ENCODE results near the gene TMEM179. TPM values are rescaled to one million over a fixed set of nuclear protein-coding genes. Genes with fewer than 3 reads are reported as not detected.

The TMEM179 gene
- total RNA-seq, 1 donor from 2014 or later = 1.0 TPM

DNA sequence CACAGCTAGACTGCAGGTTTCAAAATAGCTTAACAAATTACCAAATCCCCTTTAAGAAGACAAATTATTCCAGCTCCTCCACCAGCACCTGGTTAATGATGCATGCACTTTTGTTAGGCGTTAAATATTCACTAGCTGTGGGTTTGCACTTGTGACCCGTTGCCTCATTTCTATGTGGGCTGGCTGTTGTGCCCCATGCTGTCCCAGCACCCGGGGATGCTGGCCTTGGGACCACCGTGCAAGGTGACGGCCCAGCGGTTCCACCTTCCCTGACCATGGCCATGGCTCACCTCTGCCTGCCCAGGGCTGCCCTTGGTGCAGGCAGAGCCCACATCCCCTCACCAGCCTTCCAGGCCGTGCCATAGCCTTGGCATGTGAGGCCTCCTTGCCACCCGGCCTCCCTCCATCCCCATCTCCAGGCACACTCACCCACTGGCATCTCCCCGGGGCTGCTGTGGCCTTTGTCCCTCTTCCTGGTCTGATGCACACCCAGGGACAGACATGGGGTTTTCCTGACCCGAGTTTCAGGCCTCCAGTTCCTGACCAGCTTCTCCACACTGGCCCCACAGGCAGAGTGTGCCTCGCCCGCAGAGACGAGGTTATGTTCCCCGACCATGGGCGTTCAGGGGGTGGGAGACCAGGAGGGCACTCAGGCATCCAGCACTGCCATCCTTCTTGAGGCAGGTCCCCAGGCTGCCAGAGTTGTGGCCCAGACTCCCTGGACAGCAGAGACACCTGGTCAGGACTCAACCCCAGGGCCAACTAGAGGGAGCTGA is 45.4 kb downstream of the TMEM179 start:
- no peaks in the 10 kb centered on the region for H3K36me3 ChIP-seq (ENCODE audit: control insufficient read depth in 3 of 3, insufficient read depth in 3 of 3, low read length in 3 of 3)
- no peak overlapping the region for H3K4me3 ChIP-seq (ENCODE audit: low read length in 3 of 3)
- no peaks in the 10 kb centered on the region for H3K9me3 ChIP-seq (ENCODE audit: control insufficient read depth in 3 of 3, low read length in 3 of 3)
- no peak overlapping the region for H3K9ac ChIP-seq (ENCODE audit: low read depth in 1 of 3, low read length in 3 of 3)
- H3K27me3 ChIP-seq (ENCODE audit: control insufficient read depth in 3 of 3, insufficient read depth in 3 of 3, low read length in 3 of 3) = peaks cover 13 to 48% (median 43%) of the 10 kb centered on the region in 3 donors
- peaks cover 0 to 7% (median 6%) of the 10 kb centered on the region in 3 donors for H3K4me1 ChIP-seq (ENCODE audit: control insufficient read depth in 3 of 3, insufficient read depth in 3 of 3, low read length in 3 of 3)
- H3K27ac ChIP-seq (ENCODE audit: low read depth, low read length) = no peak overlapping the region

GRCh38 chr14:104558231-104559027 is 46.1 kb downstream of the TMEM179 start:
- H3K4me3 ChIP-seq (ENCODE audit: low read length in 3 of 3) = no peak overlapping the region
- no peaks in the 10 kb centered on the region for H3K36me3 ChIP-seq (ENCODE audit: control insufficient read depth in 3 of 3, insufficient read depth in 3 of 3, low read length in 3 of 3)
- H3K9ac ChIP-seq (ENCODE audit: low read depth in 1 of 3, low read length in 3 of 3) = no peak overlapping the region
- H3K4me1 ChIP-seq (ENCODE audit: control insufficient read depth in 3 of 3, insufficient read depth in 3 of 3, low read length in 3 of 3) = peaks cover 0 to 1% (median under 1%) of the 10 kb centered on the region in 3 donors
- no peaks in the 10 kb centered on the region for H3K9me3 ChIP-seq (ENCODE audit: control insufficient read depth in 3 of 3, low read length in 3 of 3)
- H3K27me3 ChIP-seq (ENCODE audit: control insufficient read depth in 3 of 3, insufficient read depth in 3 of 3, low read length in 3 of 3) = peaks cover 10 to 51% (median 44%) of the 10 kb centered on the region in 3 donors
- H3K27ac ChIP-seq (ENCODE audit: low read depth, low read length) = no peak overlapping the region

DNA sequence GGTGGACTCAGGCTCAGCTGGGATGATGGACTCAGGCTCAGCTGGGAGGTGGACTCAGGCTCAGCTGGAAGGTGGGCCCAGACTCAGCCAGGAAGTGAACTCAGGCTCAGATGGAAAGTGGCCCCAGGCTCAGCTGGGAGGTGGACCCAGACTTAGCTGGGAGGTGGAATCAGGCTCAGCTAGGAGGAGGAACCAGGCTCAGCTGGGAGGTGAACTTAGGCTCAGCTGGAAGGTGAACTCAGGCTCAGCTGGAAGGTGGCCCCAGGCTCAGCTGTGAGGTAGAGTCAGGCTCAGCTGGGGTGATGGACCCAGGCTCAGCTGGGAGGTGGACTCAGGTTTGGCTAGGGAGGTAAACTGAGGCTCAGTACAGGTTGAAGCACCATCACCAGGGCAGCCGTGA is 46.8 kb downstream of the TMEM179 start:
- no peaks in the 10 kb centered on the region for H3K9me3 ChIP-seq (ENCODE audit: control insufficient read depth in 3 of 3, low read length in 3 of 3)
- no peaks in the 10 kb centered on the region for H3K4me1 ChIP-seq (ENCODE audit: control insufficient read depth in 3 of 3, insufficient read depth in 3 of 3, low read length in 3 of 3)
- no peak overlapping the region for H3K9ac ChIP-seq (ENCODE audit: low read depth in 1 of 3, low read length in 3 of 3)
- H3K4me3 ChIP-seq (ENCODE audit: low read length in 3 of 3) = no peak overlapping the region
- no peak overlapping the region for H3K27ac ChIP-seq (ENCODE audit: low read depth, low read length)
- no peaks in the 10 kb centered on the region for H3K36me3 ChIP-seq (ENCODE audit: control insufficient read depth in 3 of 3, insufficient read depth in 3 of 3, low read length in 3 of 3)
- peaks cover 15 to 53% (median 46%) of the 10 kb centered on the region in 3 donors for H3K27me3 ChIP-seq (ENCODE audit: control insufficient read depth in 3 of 3, insufficient read depth in 3 of 3, low read length in 3 of 3)

DNA sequence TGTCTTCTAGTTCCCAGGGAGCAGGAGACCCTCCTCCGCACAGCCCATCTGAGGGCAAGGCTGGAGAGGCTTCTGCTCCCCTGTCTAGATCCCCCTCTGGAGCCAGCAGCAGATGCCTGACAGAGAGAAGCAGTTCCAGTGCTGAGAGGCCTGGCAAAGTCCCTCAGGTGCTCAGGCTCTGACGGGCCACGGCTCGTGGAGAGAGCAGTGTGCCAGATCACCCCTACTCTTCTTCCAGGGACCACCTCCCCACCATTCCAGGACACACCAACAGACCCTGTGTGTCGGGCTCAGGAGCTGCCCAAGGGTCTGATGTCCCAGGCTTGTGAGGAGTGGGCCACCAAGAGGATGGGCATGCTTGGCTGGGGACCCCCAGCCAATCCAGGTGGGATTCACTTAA is 47.5 kb downstream of the TMEM179 start:
- H3K9me3 ChIP-seq (ENCODE audit: control insufficient read depth in 3 of 3, low read length in 3 of 3) = no peaks in the 10 kb centered on the region
- no peak overlapping the region for H3K4me3 ChIP-seq (ENCODE audit: low read length in 3 of 3)
- H3K27me3 ChIP-seq (ENCODE audit: control insufficient read depth in 3 of 3, insufficient read depth in 3 of 3, low read length in 3 of 3) = peaks cover 15 to 55% (median 53%) of the 10 kb centered on the region in 3 donors
- no peaks in the 10 kb centered on the region for H3K36me3 ChIP-seq (ENCODE audit: control insufficient read depth in 3 of 3, insufficient read depth in 3 of 3, low read length in 3 of 3)
- H3K27ac ChIP-seq (ENCODE audit: low read depth, low read length) = no peak overlapping the region
- H3K4me1 ChIP-seq (ENCODE audit: control insufficient read depth in 3 of 3, insufficient read depth in 3 of 3, low read length in 3 of 3) = no peaks in the 10 kb centered on the region
- no peak overlapping the region for H3K9ac ChIP-seq (ENCODE audit: low read depth in 1 of 3, low read length in 3 of 3)

GRCh38 chr14:104556256-104557021 is 48.1 kb downstream of the TMEM179 start:
- Histone ChIP-seq H3K9ac (ENCODE audit: low read depth in 1 of 3, low read length in 3 of 3) (no peak overlapping the region), H3K4me3 (ENCODE audit: low read length in 3 of 3) (no peak overlapping the region), H3K4me1 (ENCODE audit: control insufficient read depth in 3 of 3, insufficient read depth in 3 of 3, low read length in 3 of 3) (no peaks in the 10 kb centered on the region), H3K27ac (ENCODE audit: low read depth, low read length) (no peak overlapping the region), H3K27me3 (ENCODE audit: control insufficient read depth in 3 of 3, insufficient read depth in 3 of 3, low read length in 3 of 3) (peaks cover 15 to 59% (median 57%) of the 10 kb centered on the region in 3 donors), H3K36me3 (ENCODE audit: control insufficient read depth in 3 of 3, insufficient read depth in 3 of 3, low read length in 3 of 3) (no peaks in the 10 kb centered on the region), H3K9me3 (ENCODE audit: control insufficient read depth in 3 of 3, low read length in 3 of 3) (no peaks in the 10 kb centered on the region)

GRCh38 chr14:104555430-104556255 is 48.9 kb downstream of the TMEM179 start:
- no peak overlapping the region for H3K4me3 ChIP-seq (ENCODE audit: low read length in 3 of 3)
- H3K4me1 ChIP-seq (ENCODE audit: control insufficient read depth in 3 of 3, insufficient read depth in 3 of 3, low read length in 3 of 3) = no peaks in the 10 kb centered on the region
- H3K27me3 ChIP-seq (ENCODE audit: control insufficient read depth in 3 of 3, insufficient read depth in 3 of 3, low read length in 3 of 3) = peaks cover 19 to 59% (median 51%) of the 10 kb centered on the region in 3 donors
- H3K36me3 ChIP-seq (ENCODE audit: control insufficient read depth in 3 of 3, insufficient read depth in 3 of 3, low read length in 3 of 3) = no peaks in the 10 kb centered on the region
- H3K9me3 ChIP-seq (ENCODE audit: control insufficient read depth in 3 of 3, low read length in 3 of 3) = no peaks in the 10 kb centered on the region
- no peak overlapping the region for H3K27ac ChIP-seq (ENCODE audit: low read depth, low read length)
- H3K9ac ChIP-seq (ENCODE audit: low read depth in 1 of 3, low read length in 3 of 3) = no peak overlapping the region

- H3K4me3 ChIP-seq (ENCODE audit: low read length in 3 of 3) = no peak overlapping the region
- H3K27ac ChIP-seq (ENCODE audit: low read depth, low read length) = no peak overlapping the region
- H3K9me3 ChIP-seq (ENCODE audit: control insufficient read depth in 3 of 3, low read length in 3 of 3) = peaks cover 0 to 2% (median 0%) of the 10 kb centered on the region in 3 donors
- H3K27me3 ChIP-seq (ENCODE audit: control insufficient read depth in 3 of 3, insufficient read depth in 3 of 3, low read length in 3 of 3) = peaks cover 27 to 58% (median 54%) of the 10 kb centered on the region in 3 donors
- no peaks in the 10 kb centered on the region for H3K36me3 ChIP-seq (ENCODE audit: control insufficient read depth in 3 of 3, insufficient read depth in 3 of 3, low read length in 3 of 3)
- no peaks in the 10 kb centered on the region for H3K4me1 ChIP-seq (ENCODE audit: control insufficient read depth in 3 of 3, insufficient read depth in 3 of 3, low read length in 3 of 3)
- H3K9ac ChIP-seq (ENCODE audit: low read depth in 1 of 3, low read length in 3 of 3) = no peak overlapping the region
Measured at GRCh38 chr14:104554608-104555429, 49.8 kb downstream of the TMEM179 start.

DNA sequence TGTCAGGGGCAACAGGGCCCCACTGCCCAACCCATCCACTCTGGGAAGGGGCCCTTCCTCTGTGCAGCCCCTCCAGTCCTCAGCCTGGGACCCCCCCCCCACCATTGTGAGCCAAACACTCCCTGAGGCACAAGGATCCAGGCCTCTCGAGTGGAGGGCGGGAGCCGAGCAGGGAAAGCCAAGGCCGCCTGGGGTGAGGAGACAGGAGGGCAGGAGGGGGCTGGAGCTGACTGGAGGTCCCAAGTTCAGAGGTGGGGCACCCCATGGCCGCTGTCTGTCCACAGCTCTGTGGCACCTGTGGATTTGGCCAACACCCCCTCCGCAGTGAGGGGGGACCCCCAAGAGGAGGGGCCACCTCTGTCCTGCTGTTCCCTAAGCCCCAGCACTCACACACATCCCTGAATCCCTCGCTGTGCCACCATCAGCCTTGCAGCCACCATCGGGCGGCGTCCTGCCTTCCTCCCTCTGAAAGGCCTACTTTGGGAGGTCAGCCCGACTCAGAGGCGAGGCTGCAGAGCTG is 50.4 kb downstream of the TMEM179 start:
- Histone ChIP-seq H3K9me3 (ENCODE audit: control insufficient read depth in 3 of 3, low read length in 3 of 3) (peaks cover 0 to 2% (median 0%) of the 10 kb centered on the region in 3 donors), H3K4me3 (ENCODE audit: low read length in 3 of 3) (no peak overlapping the region), H3K27me3 (ENCODE audit: control insufficient read depth in 3 of 3, insufficient read depth in 3 of 3, low read length in 3 of 3) (peaks cover 32 to 62% (median 56%) of the 10 kb centered on the region in 3 donors), H3K4me1 (ENCODE audit: control insufficient read depth in 3 of 3, insufficient read depth in 3 of 3, low read length in 3 of 3) (no peaks in the 10 kb centered on the region), H3K27ac (ENCODE audit: low read depth, low read length) (no peak overlapping the region), H3K36me3 (ENCODE audit: control insufficient read depth in 3 of 3, insufficient read depth in 3 of 3, low read length in 3 of 3) (no peaks in the 10 kb centered on the region), H3K9ac (ENCODE audit: low read depth in 1 of 3, low read length in 3 of 3) (no peak overlapping the region)
